Pulmonary artery endothelial cell (primary cell): ENCODE results near the gene CD6. TPM values are rescaled to one million over a fixed set of nuclear protein-coding genes. Genes with fewer than 3 reads are reported as not detected.

Source experiments
- DNase-seq: peaks from one replicate; pipeline ENCODE4 v3.0.0-alpha.2; 2011; ENCODE audit warnings: low read depth, low spot score
- total RNA-seq: library from RNA; depleted of rRNA; stranded (reverse); fragments of >200 nt; gene quantifications from 2 replicates; pipeline ENCODE4 v1.2.3, GENCODE V29; 2014

Gene CD6
- total RNA-seq, 1 donor from 2014 or later, result not detected

DNA sequence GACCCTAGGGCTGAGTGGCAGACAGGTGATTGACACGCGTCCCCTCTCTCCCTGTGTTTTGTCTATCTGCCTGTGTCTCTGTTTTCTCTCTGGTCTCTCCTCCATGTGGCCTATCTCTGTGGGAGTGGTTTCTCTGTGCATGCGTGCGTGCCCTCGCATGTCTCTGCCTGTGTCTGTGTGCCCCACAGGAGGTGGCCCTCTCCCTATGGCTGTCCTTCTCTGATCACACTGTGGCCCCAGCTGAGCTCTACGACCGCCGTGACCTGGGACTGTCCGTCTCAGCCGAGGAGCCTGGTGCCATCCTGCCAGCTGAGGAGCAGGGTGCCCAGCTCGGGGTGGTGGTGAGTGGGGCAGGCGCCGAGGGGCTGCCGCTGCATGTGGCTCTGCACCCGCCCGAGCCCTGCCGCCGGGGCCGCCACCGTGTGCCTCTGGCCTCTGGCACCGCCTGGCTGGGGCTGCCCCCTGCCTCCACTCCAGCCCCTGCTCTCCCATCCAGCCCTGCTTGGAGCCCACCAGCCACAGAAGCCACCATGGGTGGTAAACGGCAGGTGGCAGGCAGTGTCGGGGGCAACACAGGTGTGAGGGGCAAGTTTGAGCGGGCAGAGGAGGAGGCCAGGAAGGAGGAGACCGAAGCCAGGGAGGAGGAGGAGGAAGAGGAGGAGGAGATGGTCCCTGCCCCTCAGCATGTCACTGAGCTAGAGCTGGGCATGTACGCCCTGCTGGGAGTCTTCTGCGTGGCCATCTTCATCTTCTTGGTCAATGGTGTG lies 35.6 kb upstream of the CD6 start:
- no peak for DNase-seq

DNA sequence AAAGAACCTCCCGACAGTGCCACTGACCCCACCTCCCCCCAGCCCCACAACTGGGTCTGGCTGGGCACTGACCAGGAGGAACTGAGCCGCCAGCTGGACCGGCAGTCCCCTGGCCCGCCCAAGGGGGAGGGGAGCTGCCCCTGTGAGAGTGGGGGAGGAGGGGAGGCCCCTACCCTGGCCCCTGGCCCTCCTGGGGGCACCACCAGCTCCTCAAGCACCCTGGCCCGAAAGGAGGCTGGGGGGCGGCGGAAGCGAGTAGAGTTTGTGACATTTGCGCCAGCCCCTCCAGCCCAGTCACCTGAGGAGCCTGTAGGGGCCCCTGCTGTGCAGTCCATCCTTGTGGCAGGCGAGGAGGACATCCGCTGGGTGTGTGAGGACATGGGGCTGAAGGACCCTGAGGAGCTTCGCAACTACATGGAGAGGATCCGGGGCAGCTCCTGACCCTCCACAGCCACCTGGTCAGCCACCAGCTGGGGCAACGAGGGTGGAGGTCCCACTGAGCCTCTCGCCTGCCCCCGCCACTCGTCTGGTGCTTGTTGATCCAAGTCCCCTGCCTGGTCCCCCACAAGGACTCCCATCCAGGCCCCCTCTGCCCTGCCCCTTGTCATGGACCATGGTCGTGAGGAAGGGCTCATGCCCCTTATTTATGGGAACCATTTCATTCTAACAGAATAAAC lies 34.9 kb upstream of the CD6 start:
- no peak for DNase-seq

DNA sequence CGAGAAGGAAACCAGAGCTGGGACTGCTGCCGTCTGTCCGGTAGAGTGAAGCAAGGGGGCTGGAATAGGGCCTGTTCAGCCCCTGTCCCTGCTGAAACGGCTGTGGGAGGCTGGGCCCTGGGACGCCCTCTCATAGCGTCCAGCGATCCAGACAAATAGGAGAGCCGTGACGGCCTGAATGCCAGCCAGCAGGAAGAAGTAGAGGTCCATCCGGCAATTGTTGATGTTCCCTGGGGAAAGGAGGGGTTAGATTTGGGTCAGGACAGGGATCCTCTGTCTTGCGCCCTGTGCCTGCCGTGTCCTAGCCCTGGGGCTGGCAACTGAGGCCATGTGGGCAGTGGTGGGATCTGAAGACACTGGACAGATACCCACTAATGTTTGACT lies 34.3 kb upstream of the CD6 start:
- no peak for DNase-seq

DNA sequence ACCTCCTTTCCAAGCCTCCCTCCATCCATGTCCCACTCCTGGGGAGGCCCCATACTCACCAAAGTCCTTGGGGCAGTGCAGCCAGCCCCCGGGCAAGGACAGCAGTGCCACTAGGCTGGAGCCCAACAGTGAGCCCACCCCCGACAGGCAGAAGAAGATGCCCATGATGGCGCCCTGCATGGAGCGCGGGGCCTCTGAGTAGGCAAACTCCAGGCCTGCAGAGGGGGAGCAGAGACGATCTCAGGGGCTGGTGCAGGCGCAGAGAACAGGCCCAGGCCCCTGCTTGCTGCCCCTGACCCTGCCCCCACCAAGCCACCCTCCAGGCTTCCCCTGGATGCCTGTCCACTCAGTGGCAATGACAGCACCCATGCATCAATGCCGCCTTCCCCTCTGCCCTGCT lies 33.7 kb upstream of the CD6 start:
- no peak for DNase-seq

DNA sequence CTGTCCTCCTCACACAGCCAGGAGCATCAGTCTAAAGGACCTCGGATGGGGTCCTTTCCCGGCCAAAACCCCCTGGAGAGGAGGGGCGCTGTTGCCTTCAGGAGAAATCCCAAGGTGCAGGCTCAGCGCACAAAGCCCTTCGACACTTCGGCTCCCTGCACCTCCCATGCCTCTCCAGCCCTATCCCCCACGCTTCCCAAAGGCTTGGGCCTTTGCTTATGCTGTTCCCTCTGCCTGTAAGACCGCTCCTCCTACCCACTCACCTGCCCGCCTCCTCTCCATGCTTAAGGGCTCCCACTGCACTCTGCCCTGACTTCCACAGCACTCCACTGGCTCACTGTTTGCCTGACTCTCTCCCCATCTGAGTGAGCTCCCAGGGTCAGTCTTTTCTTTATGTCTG lies 33.0 kb upstream of the CD6 start:
- DNase-seq, result no peak

DNA sequence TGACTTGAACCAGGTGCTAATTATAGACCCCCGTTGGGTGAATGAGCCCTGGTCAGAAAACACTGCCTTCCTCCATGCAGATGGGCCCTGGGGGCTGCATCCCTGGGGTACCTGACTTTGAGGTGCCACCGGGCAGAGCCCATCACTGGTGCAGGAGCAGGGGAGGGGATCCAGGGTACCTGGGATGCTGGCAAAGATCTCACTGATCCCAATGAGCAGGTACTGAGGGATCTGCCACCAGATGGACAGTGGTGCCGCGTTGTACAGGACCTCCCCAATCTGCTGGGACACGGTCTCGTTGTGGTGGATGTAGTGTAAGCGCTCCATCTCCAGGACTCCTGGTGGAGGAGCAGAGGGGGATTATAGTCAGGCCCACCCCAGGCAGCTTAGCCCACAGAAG lies 32.2 kb upstream of the CD6 start:
- no peak for DNase-seq

DNA sequence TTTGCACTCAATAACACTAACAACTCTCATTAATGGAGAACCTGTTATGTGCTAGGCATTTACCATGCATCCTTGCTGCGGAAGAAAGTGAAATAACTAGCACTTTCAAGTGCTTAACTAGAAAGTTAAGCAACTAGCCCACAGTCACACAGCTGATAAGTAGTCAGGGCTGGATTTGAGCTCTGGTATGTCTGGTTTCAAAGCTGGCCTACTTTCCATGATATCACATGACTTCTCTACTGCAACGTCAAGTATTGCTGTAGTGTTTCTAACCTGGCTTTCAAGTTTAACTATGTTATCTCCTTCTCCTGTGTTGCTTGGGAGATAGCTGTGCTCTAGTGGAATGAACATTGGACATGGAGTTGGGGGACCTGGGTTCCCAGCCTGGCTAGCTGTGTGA lies 31.6 kb upstream of the CD6 start:
- no peak for DNase-seq

DNA sequence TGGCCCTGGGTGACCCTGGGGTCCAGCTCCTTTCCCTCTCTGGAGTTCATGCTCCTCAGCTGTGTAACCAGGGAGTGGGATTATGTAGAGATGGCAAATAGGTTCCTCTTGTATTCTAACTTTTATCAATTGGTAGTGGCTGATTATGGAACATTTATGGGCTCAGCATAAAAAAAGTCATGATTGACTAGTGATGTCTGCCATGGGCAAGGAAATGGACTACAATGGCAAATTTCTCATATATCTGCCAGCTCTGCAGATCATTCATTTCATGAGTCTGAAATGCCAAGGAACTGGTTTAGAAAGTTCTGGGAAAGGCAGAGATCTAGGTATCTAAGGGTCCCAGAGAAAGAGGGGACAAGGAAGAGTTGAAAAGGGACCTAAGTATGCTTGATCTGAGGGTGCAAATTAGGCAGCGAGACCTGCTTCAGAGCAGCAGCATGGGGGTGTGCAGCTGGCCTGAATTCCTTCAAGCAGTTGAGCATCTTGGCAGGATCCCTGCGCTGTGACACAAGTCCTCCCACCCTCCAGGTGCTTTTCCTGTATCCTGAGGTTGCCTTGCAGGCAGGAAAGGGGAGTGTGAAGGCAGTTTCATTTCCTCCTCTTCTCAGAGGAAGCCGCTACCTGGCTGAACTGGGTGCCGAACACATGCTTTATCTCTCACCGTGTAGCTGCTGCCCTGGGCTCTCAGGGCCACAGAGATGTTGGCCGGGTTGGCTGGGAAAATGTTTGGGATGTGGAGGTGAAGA lies 29.9 kb upstream of the CD6 start:
- DNase-seq, result no peak

DNA sequence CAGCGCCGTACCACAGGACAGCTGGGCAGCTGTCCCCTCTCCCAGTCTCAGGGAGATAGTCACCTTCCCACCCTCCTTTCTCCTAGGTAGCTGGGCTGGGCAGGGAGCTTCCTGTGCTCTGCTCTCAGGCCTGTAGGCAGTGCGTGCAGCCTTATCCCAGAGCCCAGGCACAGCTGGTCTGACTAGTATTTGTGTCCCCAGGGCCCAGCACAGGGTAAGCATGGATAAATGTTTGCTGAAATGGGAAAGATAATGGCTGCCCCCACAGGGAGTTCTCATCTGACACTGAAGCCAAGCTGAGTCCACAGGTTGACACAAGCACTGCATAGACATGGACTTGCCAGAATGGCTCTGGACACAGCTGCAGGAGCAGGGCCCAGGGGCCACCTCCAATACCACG lies 29.3 kb upstream of the CD6 start:
- DNase-seq, result no peak

DNA sequence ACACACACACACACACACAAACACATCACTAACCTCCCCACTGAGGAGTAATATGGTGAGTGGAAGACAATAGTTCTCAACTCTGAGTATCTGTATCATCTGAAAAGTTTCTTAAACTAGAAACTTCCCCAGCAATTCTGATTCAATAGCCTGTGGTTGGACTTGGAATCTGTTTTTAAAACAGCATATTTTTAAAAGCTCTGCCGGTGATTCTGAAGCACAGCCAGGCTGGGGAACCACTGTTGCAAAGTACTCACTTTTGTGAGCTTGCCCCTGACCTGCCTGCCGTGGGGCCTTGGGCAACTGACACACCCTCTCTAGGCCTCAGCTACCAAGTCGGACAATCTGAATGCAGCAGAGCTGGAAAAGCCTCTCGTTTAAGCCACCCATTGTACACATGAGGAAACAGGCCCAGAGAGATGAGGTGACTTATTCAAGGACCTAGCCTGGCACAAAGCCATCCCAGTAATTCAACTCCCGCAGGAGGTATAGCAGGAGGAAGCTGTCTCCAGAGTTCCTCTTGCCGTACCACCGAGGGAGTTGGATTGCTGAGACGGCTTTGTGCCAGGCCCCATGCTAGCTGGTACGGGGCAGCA lies 28.4 kb upstream of the CD6 start:
- no peak for DNase-seq

DNA sequence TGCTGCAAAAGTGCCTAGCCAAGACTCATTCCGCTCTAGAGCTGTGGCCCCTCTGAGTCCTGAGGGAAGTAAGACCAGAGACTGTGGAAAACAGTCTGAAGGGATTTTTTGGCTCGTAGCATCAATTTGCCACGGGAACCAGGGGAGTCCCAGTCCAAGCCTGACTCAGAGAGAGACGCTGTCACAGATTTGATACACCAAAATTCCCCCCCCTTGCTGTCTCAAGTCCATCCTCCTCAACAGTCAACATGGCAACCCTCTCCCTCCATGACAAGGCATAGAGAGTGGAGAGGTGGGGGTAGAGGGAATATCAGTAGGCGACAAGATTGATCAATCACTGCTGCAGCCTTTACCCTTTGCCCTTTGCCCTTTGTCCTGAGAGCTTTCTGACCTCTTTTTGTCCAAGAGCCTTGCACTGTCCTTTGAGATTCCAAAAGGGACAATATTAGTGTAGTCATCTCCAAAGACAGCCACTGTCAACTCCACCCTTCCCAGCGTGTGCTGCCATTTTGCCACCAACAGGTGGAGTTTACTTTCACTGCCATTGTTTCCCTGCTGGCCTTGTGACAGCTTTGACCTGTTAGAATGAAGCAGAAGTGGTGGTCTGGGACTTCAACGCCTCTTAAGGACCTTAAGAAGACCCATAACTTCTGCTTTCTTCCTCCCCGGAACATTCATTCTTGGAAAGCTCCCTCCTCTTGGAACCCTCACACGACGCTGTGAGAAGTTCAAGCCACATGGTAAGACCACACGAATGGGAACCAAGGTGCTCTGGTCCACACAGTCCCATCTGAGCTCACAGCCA lies 26.8 kb upstream of the CD6 start:
- no peak for DNase-seq

DNA sequence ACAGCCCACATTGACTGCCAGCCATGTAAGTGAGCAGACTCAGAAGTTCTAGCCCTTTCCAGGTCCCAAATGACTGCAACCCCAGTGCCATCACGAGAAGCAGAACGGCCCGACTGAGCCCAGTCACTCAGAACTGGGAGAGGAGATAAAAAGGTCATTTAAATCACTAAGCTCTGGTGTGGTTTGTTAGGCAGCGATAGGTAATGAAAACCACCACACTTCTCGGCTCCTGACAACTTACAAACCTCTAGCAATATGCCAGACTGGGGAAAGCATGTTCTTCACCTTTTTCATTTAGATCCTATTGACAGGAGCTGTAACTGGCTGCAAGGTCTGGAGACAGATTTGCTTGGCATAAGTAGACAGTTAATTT lies 26.2 kb upstream of the CD6 start:
- DNase-seq, result no peak

DNA sequence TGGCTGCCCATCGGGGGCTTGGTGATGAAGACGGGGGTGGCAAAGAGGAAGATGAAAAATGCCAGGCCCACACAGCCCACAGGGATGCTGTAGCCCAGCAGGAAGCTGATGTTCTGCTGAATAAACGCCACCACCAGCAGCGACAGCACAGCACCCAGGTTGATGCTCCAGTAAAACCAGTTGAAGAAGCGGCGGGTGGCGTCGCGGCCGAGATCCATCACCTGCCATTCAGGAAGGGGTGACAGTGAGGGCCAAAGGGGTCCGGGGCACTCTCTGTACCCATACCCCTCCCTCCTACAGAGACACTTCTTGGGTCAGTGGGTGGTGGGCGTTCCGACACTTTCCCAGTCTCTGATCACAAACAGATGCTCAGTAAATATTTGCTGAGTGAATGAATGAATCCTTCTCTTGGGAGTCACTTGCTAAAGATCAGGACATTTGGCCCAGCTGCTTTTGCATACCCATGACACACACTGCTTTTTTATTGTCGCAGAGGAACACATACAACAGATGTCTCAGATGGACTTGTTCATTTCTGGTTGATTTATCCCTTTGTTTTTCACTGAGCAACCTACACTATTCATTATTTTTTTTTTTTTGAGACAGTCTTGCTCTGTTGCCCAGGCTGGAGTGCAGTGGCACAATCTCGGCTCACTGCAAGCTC lies 24.7 kb upstream of the CD6 start:
- no peak for DNase-seq

DNA sequence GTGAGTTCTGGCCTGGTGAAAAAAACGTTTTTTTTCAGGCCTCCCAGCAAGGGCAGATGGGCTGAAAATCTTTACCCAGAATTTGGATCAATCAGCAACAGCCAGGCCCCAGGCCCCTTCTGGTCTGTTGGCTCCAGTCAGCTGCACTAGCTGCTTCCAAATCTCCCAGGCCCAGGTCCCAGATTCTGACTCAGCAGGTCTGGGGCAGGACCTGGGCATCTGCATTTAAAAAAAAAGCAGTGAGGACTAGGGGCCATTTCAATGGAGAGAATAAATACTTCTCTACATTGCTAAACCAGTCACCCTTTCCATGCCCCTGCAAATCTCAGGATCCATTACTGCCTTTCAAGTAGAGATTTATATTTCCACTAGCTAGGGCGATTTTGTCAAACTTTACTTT lies 23.8 kb upstream of the CD6 start:
- DNase-seq, result no peak

DNA sequence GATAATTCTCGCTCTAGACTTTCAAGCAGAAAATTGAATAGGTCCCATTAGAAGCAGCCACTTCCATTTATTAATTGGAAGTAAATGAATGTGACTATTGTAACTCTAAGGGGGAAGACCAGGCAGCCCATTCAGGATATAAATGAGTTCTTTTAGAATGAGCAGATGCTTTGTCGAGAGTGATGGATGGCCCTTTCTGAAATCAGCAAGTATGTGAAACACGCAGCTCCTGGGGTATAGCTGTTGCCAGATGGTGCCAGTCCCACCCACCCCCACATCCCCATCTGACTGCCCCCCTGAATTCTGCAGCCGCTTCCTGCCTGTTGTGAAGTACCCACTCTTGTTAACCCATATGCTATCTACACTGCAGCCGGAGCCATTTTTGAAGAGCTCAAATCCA lies 23.2 kb upstream of the CD6 start:
- DNase-seq, result no peak

DNA sequence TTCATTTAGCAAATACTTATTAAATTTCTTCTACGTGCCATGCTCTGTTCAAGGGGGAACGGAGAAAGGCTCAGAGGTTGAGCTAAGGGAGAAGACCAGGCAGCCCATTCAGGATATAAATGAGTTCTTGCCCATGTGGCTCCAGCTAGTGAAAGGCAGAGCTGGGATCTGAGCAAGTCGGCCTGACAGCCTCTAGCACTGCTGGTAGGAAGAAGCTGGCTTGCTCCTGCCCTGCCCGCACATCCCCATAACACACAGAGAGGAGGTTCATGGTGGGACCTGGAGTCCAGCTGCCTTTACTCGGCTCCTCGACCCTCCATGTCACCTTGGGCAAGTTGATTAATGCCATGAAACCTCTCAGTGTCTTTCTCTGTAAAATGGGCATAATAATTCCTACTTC lies 21.5 kb upstream of the CD6 start:
- no peak for DNase-seq

DNA sequence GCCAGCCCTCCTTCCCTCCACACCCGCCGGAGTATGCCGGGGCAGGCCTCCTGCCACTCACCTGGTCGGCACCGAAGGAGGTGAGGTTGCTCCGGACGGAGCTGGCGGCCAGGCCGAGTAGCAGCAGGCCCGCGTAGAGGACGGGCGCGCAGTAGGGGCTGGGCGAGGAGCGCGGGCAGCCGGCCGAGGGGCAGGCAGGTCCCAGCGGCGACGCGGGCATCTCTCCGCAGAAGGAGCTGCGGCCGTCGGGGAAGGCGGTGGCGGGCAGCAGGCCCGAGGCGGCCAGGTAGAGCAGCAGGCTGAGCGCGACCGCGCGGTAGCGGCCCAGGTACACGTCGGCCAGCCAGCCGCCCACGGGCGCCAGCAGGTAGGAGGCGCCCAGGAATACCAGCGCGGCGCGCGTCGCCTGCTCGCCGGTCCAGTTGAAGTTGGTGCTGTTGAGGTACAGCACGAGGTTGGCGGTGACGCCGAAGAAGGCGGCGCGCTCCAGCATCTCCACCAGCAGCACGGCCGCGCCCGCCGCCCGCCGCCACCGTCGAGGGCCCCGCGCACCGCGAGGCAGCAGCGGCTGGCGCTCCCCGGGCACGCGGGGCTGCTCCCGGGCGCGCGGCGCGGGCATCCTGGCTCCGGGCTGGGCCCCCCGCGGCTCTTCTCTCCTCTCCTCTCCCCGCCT lies 20.4 kb upstream of the CD6 start:
- DNase-seq, result no peak

DNA sequence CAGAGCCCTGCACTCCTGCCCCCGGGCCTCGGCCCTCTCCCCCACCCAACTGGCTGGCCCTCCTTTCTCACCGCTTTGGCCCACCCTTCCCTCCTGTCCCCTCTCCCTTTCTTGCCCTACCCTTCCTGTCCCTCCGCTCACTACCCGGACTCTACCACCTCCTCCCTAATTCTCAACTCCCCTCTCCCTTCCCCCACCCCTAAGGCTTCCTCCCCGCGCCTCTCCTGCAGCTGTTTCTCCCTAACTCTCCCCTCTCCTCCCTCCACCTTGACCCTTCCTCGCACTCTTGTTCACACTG lies 19.9 kb upstream of the CD6 start:
- DNase-seq, result no peak

DNA sequence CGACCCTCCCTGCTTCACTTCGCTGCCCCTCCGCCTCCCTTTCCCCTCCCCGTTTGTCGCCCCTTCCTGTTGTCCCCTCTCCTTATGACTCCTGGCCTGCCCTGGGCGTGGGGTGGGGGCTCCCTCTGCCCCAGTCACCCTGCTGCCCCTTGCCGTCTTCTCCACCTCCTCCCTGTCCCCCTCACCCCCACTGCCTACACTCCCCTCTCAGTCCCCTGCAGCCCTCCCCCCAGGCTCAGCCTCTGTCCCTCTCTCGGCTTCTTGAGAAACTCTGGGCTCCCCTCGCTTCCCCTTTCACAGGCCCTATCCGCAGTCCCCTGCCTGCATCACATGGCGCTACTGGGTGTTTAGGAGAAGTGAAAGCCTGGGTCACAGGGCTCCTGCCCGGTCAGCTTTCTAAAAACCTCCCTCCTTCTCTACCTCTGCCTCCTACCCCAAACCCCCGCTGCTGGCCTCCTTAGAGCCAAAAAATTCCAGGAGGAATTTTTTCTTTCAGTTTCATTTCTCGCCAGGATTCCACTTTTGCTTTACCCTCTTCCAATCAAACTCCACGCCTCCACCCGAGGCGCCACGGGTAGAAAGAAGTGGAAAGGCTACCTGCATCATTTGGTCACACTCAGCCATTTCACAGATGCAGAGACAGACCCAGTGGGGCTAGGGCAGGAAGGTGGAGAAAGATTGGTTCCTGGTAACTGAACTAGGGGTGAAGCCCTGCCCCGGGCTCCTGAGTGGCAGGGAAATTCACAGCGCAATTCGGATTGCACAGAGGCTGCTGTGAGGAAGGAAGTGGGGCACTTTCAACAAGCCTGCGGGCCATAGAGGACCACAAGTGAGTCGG lies 19.4 kb upstream of the CD6 start, which contains the start of gene SLC15A3:
TSS of gene SLC15A3 (minus strand) at position 273 of the 838 bp plus-strand sequence. CDS start 625 bp downstream, outside the sequence.
- DNase-seq, result no peak
